Posterior cingulate gyrus (tissue), 11 donors: ENCODE measurements around the gene MRPS27.

Experiments used
- DNase-seq, 10 donors: peaks; one replicate each; pipeline versions ENCODE4 v3.0.0 to v3.0.0-alpha.2; 2020 to 2021; ENCODE audit warnings: mixed read lengths in 3 of 10
- intact Hi-C: fragments of 100-400 bp; cut with DNase I; formaldehyde crosslinking; loops from one replicate; pipeline ENCODE4 v1.15.1; 2023

MRPS27 gene

GRCh38 chr5:72210888-72211678 lies 109.0 kb downstream of the MRPS27 start:
- DNase-seq, result peak in 3 of 10 donors; percentile 32 to 46 (median 42)
- intact Hi-C loops, result no loop called here

- peak in 6 of 10 donors; percentile 30 to 82 (median 56) for DNase-seq
- intact Hi-C loops, result no loop called here
These were observed 110.6 kb downstream of the MRPS27 start for GRCh38 chr5:72209147-72210115.

DNA sequence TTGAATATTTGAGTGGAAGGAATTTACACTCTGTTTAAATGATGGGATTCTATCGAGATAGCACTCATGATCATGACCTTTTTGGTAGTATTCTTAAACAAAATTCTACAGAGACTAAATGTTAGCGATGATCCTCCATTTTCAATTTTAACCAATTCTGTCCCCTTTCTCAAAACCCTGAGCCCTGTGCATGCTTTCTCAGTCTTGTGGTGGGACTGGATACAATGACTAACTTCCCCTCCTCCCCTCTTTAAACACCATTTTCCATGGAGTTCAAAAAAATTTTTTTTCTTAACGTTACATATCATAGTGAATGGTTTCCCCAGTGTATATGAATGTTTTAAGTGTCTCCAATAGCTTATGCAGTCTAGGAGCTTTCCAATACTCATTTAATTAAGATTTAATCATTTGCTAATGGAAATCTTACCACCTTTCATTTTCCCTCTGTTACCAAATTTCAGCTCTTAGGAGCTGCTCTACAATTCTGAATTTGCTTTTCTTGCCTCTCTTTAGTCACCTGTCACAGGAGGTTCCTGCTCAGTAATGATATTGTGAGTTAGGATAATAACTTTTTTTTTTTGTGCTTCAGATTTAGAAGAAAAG lies 111.6 kb downstream of the MRPS27 start:
- intact Hi-C loops, result no loop called here
- DNase-seq, result no peak

- intact Hi-C loops, result no loop called here
- DNase-seq, result no peak
These were observed 113.0 kb downstream of the MRPS27 start for GRCh38 chr5:72206994-72207393.

DNA sequence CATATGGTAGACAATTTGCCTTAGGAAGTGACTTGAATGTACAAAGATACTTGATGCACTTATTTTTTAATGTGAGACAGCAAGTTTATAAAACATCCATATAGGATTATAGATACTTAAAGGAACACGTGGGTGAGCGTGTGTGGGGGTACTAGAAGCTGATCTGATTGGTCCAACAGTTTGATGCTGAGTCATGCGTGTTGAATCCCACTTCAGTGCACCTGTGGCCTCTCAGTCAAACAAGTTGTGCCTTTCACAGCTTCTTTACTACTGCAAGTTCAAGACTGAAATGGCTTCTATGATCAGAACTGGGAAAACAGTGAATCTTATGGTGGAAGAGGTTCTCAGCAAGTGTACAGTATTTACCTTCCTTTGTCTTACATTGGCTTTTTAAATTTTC lies 113.9 kb downstream of the MRPS27 start:
- intact Hi-C loops, result no loop called here
- DNase-seq, result no peak

DNA sequence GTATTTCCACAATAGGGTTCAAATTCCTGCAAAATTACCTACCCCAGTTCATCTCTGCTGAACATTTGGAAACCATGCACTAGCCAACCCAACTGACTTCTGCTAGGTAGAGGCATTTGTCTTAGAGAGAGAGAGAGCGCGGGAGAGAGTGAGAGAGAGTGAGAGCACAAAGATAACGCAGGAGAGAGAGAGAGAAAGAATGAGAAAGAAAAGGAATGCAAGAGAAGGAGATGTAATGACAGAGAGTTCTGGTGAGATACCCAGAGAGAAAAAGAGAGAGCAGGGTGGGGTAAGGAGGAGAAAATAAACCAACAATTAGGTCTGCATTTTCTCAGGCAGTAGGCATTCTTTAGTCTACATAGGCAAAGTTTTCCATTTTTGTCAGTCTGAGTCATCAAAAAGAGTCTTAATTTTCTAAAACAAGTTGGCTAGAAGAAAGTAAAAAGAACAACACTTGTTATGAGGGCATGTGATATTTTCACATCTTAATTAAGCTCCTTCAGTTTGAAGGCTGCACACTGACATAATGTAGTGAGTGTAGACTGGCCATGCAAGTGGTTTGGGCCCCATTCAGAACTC lies 114.5 kb downstream of the MRPS27 start:
- intact Hi-C loops, result no loop called here
- DNase-seq, result no peak

GRCh38 chr5:72204946-72205345 lies 115.1 kb downstream of the MRPS27 start:
- intact Hi-C loops, result no loop called here
- DNase-seq, result no peak

GRCh38 chr5:72203251-72203845 lies 116.7 kb downstream of the MRPS27 start:
- peak in 1 of 10 donors; percentile 62 for DNase-seq
- intact Hi-C loops, result no loop called here

DNA sequence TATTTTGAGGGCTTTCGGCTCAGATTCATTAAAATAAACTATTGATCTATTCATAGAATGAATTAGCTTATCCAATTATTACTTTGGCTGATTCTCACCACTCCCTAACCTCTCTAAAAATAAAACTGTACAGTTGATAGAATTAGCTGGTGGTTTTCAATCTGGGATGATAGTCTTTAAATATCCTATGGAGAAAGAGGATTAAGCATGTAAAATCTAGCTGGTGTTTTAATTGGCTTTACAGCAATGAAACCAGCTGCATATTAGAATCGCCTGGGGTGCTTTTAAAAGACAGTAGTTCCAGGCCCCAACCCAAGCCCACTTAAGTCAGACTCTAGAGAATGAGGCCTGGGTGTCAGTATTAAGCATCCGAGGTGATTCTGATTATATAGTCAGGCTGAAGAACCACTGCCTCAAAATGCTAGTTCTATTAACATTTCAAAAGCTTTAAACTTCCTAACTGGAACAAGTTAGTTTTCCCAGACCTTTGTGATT lies 117.7 kb downstream of the MRPS27 start:
- intact Hi-C loops, result no loop called here
- no peak for DNase-seq

DNA sequence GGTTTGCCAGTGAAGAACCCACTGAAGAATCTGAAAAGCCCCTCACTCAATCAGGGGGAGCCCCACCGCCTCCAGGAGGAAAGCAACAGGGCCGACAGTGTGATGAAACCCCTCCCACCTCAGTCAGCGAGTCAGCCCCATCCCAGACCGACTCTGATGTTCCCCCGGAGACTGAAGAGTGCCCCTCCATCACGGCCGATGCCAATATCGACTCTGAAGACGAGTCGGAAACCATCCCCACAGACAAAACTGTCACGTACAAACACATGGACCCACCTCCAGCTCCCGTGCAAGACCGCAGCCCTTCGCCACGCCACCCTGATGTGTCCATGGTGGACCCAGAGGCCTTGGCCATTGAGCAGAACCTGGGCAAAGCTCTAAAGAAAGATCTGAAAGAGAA lies 120.4 kb downstream of the MRPS27 start:
- peak in 1 of 10 donors; percentile 71 for DNase-seq
- intact Hi-C loops, result no loop called here

DNA sequence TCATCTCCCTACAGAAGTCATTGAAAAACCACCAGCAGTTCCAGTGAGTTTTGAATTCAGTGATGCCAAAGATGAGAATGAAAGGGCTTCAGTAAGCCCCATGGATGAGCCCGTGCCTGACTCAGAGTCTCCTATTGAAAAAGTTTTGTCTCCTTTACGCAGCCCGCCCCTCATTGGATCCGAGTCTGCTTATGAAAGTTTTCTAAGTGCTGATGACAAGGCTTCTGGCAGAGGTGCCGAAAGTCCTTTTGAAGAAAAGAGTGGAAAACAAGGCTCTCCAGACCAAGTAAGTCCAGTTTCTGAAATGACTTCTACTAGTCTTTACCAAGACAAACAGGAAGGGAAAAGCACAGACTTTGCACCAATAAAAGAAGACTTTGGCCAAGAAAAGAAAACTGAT lies 122.6 kb downstream of the MRPS27 start:
- no peak for DNase-seq
- intact Hi-C loops, result no loop called here

GRCh38 chr5:72195581-72195980 lies 124.5 kb downstream of the MRPS27 start:
- DNase-seq, result no peak
- intact Hi-C loops, result no loop called here

DNA sequence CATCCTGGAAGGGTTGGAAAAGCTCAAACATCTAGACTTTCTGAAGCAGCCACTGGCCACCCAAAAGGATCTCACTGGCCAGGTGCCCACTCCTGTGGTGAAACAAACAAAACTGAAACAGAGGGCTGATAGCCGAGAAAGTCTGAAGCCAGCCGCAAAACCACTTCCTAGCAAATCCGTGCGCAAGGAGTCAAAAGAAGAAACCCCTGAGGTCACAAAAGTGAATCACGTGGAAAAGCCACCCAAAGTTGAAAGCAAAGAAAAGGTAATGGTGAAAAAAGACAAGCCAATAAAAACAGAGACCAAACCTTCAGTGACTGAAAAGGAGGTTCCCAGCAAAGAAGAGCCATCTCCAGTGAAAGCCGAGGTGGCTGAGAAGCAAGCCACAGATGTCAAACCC lies 125.2 kb downstream of the MRPS27 start:
- DNase-seq, result no peak
- intact Hi-C loops, result no loop called here

DNA sequence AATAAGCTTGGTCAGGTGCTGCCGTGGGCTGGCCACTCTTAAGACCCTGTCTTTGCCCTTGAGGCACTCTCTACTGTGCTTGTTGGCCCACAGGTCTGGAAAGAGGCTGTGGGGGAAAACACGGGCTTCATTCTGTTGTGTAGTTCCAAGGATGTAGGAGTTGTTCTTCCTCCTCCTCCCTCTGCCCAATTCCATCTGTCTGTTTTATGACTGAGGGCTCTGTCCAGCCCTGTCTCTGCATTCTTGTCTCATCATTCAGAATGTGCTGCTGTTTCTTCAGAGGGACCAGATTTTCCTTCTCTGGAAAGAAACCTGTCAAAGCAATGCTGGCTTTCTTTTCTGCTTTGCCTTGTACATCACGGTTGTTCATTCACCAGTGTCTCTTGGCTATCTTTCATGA lies 128.6 kb downstream of the MRPS27 start:
- intact Hi-C loops, result no loop called here
- DNase-seq, result no peak

DNA sequence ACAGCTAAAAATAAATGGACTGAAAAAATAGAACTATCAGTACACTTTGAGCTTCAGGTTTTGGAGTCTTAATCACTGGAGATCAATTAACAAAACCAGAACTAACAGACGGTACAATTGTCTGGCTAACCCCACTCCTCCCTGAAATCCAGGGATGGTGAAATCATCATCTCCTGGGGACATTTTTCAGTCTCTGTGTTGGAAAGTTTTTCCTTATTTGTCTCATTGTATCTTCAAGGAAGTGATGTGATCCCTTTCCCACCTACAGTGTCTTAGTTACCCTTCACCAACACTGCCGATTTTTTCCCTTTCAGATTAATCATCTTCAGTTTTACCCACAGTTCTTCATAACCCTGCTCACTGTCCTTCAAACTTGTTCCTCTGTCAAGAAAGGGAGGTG lies 130.9 kb downstream of the MRPS27 start:
- intact Hi-C loops, result loop anchor here (10.0 kb wide), 1 partner anchor 56 kb away; no protein-coding TSS in a partner anchor

GRCh38 chr5:72188166-72188565 lies 131.9 kb downstream of the MRPS27 start:
- intact Hi-C loops, result loop anchor here (10.0 kb wide), 1 partner anchor 57 kb away; no protein-coding TSS in a partner anchor
- no peak for DNase-seq

More for the DNA sequence above, 130.9 kb downstream of the MRPS27 start:
- no peak for DNase-seq

GRCh38 chr5:72187388-72188075 lies 132.5 kb downstream of the MRPS27 start:
- intact Hi-C loops, result loop anchor here (10.0 kb wide), 1 partner anchor 57 kb away; no protein-coding TSS in a partner anchor
- DNase-seq, result no peak

GRCh38 chr5:72185496-72186329 lies 134.3 kb downstream of the MRPS27 start:
- intact Hi-C loops, result loop anchor here (10.0 kb wide), 1 partner anchor 59 kb away; no protein-coding TSS in a partner anchor

More at GRCh38 chr5:72185496-72186329, 134.3 kb downstream of the MRPS27 start:
- no peak for DNase-seq
